Retina (tissue), 1 donor: ENCODE measurements around the gene PM20D2.

ENCODE experiments used
- DNase-seq: peaks from one replicate; pipeline ENCODE4 v3.0.0-alpha.2; 2016

Gene PM20D2

DNA sequence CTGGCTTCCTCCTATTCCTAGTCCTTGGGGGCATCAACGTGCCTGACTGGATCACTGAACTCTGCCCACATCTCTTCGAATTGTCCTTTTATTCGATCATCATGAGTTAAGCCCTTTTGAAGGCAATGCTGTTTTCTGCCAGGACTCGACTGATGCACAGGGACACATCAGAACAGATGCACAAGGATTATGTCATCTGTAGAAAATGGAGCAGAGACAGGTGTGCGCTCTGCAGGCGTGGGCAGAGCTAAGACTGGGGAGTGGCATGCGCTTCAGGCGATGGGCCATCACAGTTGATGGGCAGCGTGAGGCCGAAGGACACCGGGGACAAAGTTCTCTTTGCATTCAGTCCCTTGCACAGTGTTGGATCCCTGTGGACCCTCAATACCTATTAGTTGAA, 58.2 kb downstream of the PM20D2 start:
- DNase-seq, result no peak

- DNase-seq, result no peak
These were observed 60.0 kb downstream of the PM20D2 start for GRCh38 chr6:89205819-89206218.

GRCh38 chr6:89208551-89208950, 62.7 kb downstream of the PM20D2 start:
- DNase-seq, result no peak

DNA sequence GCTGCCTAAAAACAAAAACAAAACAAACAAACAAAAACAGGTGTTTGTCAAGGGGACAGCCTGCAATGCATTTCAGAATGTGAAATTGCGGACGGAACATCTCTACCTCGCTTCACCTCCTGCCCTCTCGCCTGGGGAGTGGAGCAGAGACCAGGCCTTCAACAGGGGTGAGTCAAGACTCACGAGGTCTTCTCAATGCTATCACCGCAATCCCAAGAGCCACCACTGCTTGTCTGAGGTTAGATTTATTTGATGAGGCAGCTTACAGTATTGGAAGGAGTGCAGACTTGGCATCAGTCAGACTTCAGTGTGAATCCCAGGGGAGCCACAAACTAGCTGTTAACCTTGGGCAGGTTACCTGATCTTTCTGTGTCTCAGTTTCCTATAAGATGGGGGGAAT, 63.6 kb downstream of the PM20D2 start:
- DNase-seq, result no peak

- DNase-seq, result no peak
These were observed 66.6 kb downstream of the PM20D2 start for GRCh38 chr6:89212472-89212871.

- no peak for DNase-seq
These were observed 68.3 kb downstream of the PM20D2 start for GRCh38 chr6:89214197-89214596.
